GM15510 (cell line): ENCODE data around the gene PRKAR1B.

Experiments
- POLR2A ChIP-seq: IDR thresholded peaks from 3 replicates; pipeline ENCODE4 v1.6.1; 2011; ENCODE audit warnings: borderline replicate concordance; ENCODE audit not compliant: insufficient read length; ENCODE audit errors: extremely low read depth

The PRKAR1B gene

GRCh38 chr7:666454-667292 is 60.4 kb downstream of the PRKAR1B start:
- TF ChIP-seq POLR2A = no peak

- no peak for TF ChIP-seq POLR2A
These were observed 61.2 kb downstream of the PRKAR1B start for GRCh38 chr7:665736-666453.

- no peak for TF ChIP-seq POLR2A
These were observed 61.9 kb downstream of the PRKAR1B start for GRCh38 chr7:664997-665735.

GRCh38 chr7:664402-664775 is 62.7 kb downstream of the PRKAR1B start:
- TF ChIP-seq POLR2A = no peak

- TF ChIP-seq POLR2A = no peak
These were observed 64.5 kb downstream of the PRKAR1B start for GRCh38 chr7:662576-662975.

- no peak for TF ChIP-seq POLR2A
These were observed 67.1 kb downstream of the PRKAR1B start for GRCh38 chr7:659996-660395.

GRCh38 chr7:659306-659847 is 67.7 kb downstream of the PRKAR1B start:
- TF ChIP-seq POLR2A = no peak

- no peak for TF ChIP-seq POLR2A
These were observed 69.4 kb downstream of the PRKAR1B start for GRCh38 chr7:657565-658119.

GRCh38 chr7:655758-656157 is 71.3 kb downstream of the PRKAR1B start:
- TF ChIP-seq POLR2A = no peak

GRCh38 chr7:653829-654764 is 73.0 kb downstream of the PRKAR1B start:
- no peak for TF ChIP-seq POLR2A

GRCh38 chr7:652881-653280 is 74.2 kb downstream of the PRKAR1B start:
- TF ChIP-seq POLR2A = no peak

- no peak for TF ChIP-seq POLR2A
These were observed 75.9 kb downstream of the PRKAR1B start for GRCh38 chr7:651032-651728.

- TF ChIP-seq POLR2A = no peak
These were observed 76.6 kb downstream of the PRKAR1B start for GRCh38 chr7:650339-651031.

GRCh38 chr7:646951-647350 is 80.1 kb downstream of the PRKAR1B start:
- TF ChIP-seq POLR2A = no peak
